ENCODE results near the gene TBX19.

GRCh38 chr1:168348146-168348709, 67.6 kb downstream of the TBX19 start:
- TF ChIP-seq CTCF (IDR thresholded peaks at IDR 0.05) (no peak), ZFX (IDR thresholded peaks at IDR 0.05; ENCODE audit: borderline replicate concordance) (no peak)
